HepG2 (cell line): ENCODE results near the gene CTDSP2. TPM values are rescaled to one million over a fixed set of nuclear protein-coding genes. Genes with fewer than 3 reads are reported as not detected.

Experiments
- ATAC-seq: fragments of 200-7000 bp; cut with Tn5 transposase; 3 replicates; pipeline ENCODE4 v1.9.1; 2020; ENCODE audit warnings: mild to moderate bottlenecking, moderate library complexity
- BruUV-seq: library from RNA; stranded (reverse); fragments of 400-500 nt; replicated peaks from 2 replicates; lab custom pipeline; 2021; lab: Mats Ljungman, UMichigan
- CTCF ChIA-PET: fragments of 300-600 bp; formaldehyde crosslinking; extraction: SDS; loops from one replicate; lab custom pipeline; 2021; ENCODE audit warnings: low total read pairs, inconsistent platforms, low intra/inter-chr PET ratio; lab: Yijun Ruan, JAX
- POLR2A ChIA-PET: fragments of 350-600 bp; sonication (Branson Sonifier 250); formaldehyde crosslinking; loops from one replicate; lab custom pipeline; 2020; ENCODE audit warnings: antibody characterized with exemption, inconsistent platforms; lab: Yijun Ruan, JAX
- DNase-seq: peaks from one replicate; pipeline ENCODE4 v3.0.0-alpha.2; 2015; ENCODE audit warnings: low spot score
- FAIRE-seq: peaks from 3 replicates; lab custom pipeline; 2011; peaks lifted over from hg19 to GRCh38; lab: Jason Lieb, UNC
- H2AFZ ChIP-seq: one replicate; pipeline ENCODE4 v1.6.1; 2011; ENCODE audit warnings: low read length, inconsistent platforms
- H3K27ac ChIP-seq: fragments of 300-600 bp; 3 replicates; pipeline ENCODE4 v1.8.0; 2011; ENCODE audit warnings: mixed run types, mild to moderate bottlenecking, mixed read lengths, low read length, inconsistent platforms; ENCODE audit not compliant: insufficient read depth; ENCODE audit errors: extremely low read length
- H3K27me3 ChIP-seq, 2 experiments: fragments of 200-600 bp in 1 of 2; 2 replicates in 1 of 2; 3 replicates in 1 of 2; pipeline versions ENCODE4 v1.6.0 to v1.8.0; 2011; ENCODE audit warnings: low read length in 2 of 2, mild to moderate bottlenecking in 2 of 2, moderate library complexity in 2 of 2, inconsistent platforms in 1 of 2; ENCODE audit not compliant: insufficient read depth in 2 of 2, control insufficient read depth in 1 of 2
- H3K36me3 ChIP-seq, 2 experiments: fragments of 200-600 bp in 1 of 2; replicated peaks in 1 of 2; 2 replicates in 1 of 2; 3 replicates in 1 of 2; pipeline versions ENCODE4 v1.5.1 to v1.8.0; 2011; ENCODE audit warnings: low read length in 2 of 2, inconsistent platforms in 1 of 2; ENCODE audit not compliant: insufficient read depth in 2 of 2, control insufficient read depth in 1 of 2
- H3K4me1 ChIP-seq: 2 replicates; pipeline ENCODE4 v1.5.1; 2012; ENCODE audit warnings: low read length, inconsistent platforms; ENCODE audit not compliant: insufficient read depth
- H3K4me2 ChIP-seq: 2 replicates; pipeline ENCODE4 v1.6.0; 2011; ENCODE audit warnings: low read depth, low read length, inconsistent platforms
- H3K4me3 ChIP-seq, 3 experiments: fragments of 200-600 bp in 1 of 3; sonication (generic), shearing (Covaris generic) in 1 of 3; replicated peaks in 1 of 3; 2 replicates each; pipeline ENCODE4 v1.5.1; 2011 to 2016; ENCODE audit warnings: low read length in 3 of 3, inconsistent platforms in 2 of 3, low read depth in 2 of 3, mild to moderate bottlenecking in 2 of 3, control low read depth in 1 of 3, mixed read lengths in 1 of 3; ENCODE audit not compliant: insufficient read depth in 1 of 3
- H3K79me2 ChIP-seq: one replicate; pipeline ENCODE4 v1.6.1; 2011; ENCODE audit warnings: low read length, inconsistent platforms; ENCODE audit not compliant: insufficient read depth
- H3K9ac ChIP-seq: 2 replicates; pipeline ENCODE4 v1.6.0; 2011; ENCODE audit warnings: mild to moderate bottlenecking, low read depth, low read length, inconsistent platforms; ENCODE audit not compliant: insufficient read depth
- H3K9me3 ChIP-seq: 2 replicates; pipeline ENCODE4 v1.5.1; 2012; ENCODE audit warnings: mild to moderate bottlenecking, low read length
- H4K20me1 ChIP-seq: 2 replicates; pipeline ENCODE4 v1.6.0; 2011; ENCODE audit warnings: inconsistent platforms, mild to moderate bottlenecking, low read length, moderate library complexity; ENCODE audit not compliant: insufficient read depth
- GPN1 ChIP-seq: sonication (generic); formaldehyde crosslinking; IDR thresholded peaks from 2 replicates; pipeline ENCODE4 v1.5.1; 2020; ENCODE audit warnings: missing genetic modification reagents, borderline replicate concordance
- MEIS2 ChIP-seq: sonication (generic); formaldehyde crosslinking; IDR thresholded peaks from 2 replicates; pipeline ENCODE4 v1.9.0; 2021; ENCODE audit warnings: mild to moderate bottlenecking, missing genetic modification reagents
- MLLT10 ChIP-seq: sonication (generic); formaldehyde crosslinking; IDR thresholded peaks from 2 replicates; pipeline ENCODE4 v1.4.0; 2020; ENCODE audit warnings: missing genetic modification reagents
- NR1H2 ChIP-seq: sonication (generic); formaldehyde crosslinking; IDR thresholded peaks from 2 replicates; pipeline ENCODE4 v1.8.1; 2022; ENCODE audit warnings: low read depth, missing genetic modification reagents, borderline replicate concordance
- RORA ChIP-seq: sonication (generic); formaldehyde crosslinking; IDR thresholded peaks from 2 replicates; pipeline ENCODE4 v1.5.0; 2020; ENCODE audit warnings: mild to moderate bottlenecking, missing genetic modification reagents, moderate library complexity
- SRF ChIP-seq: IDR thresholded peaks from 2 replicates; pipeline ENCODE4 v1.6.1; 2011; ENCODE audit warnings: mild to moderate bottlenecking, low read depth, low read length, moderate library complexity
- ZNF574 ChIP-seq: sonication (generic); formaldehyde crosslinking; IDR thresholded peaks from 2 replicates; pipeline ENCODE4 v1.4.0; 2020; ENCODE audit warnings: missing genetic modification reagents
- ZNF772 ChIP-seq: sonication (generic); formaldehyde crosslinking; IDR thresholded peaks from 2 replicates; pipeline ENCODE4 v1.5.0; 2020; ENCODE audit warnings: mild to moderate bottlenecking, missing genetic modification reagents
- in situ Hi-C: cut with HindIII; loops from 2 replicates; pipeline ENCODE4 v1.10.0; 2017; ENCODE audit warnings: low pct_unique_long_range_greater_than_20kb; ENCODE audit not compliant: extremely low pct_ligation_motif_present
- intact Hi-C: fragments of 100-400 bp; cut with micrococcal nuclease; formaldehyde crosslinking; loops from one replicate; pipeline ENCODE4 v1.10.0; 2022; ENCODE audit not compliant: unreplicated experiment
- polyA plus RNA-seq, 8 experiments: library from polyadenylated mRNA; depleted of rRNA in 3 of 8; stranded (reverse) in 7 of 8; unstranded in 1 of 8; fragments of >200 nt; fragmentation: Illumina TruSeq in 4 of 8; extraction: Trizol in 4 of 8; gene quantifications; 2 replicates each; pipeline versions ENCODE4 v1.2.1 to v1.2.3, GENCODE V29; 2011 to 2016; ENCODE audit warnings: low read depth in 4 of 8, missing spikeins in 1 of 8, mixed read lengths in 1 of 8; ENCODE audit not compliant: insufficient read depth in 1 of 8
- total RNA-seq, 5 experiments: library from RNA; depleted of rRNA; stranded (reverse); fragments of >200 nt; fragmentation: Illumina TruSeq; extraction: Trizol; gene quantifications; 2 replicates each; pipeline ENCODE4 v1.2.3, GENCODE V29; 2016; ENCODE audit warnings: low read depth in 1 of 5

CTDSP2 gene
- total and polyA plus RNA-seq, 2 of the 13 experiments (the other 11 are each of a cell fraction or from before 2014, with no cell fraction given): 38.1 to 82.5 TPM

- TF ChIP-seq MLLT10: no peak
- TF ChIP-seq NR1H2 (CRISPR knock-in tag): no peak
- no peak for TF ChIP-seq ZNF574 (CRISPR knock-in tag)
Observed at GRCh38 chr12:57883057-57883456, 36.5 kb upstream of the CTDSP2 start (continued).

GRCh38 chr12:57882575-57882974 lies 36.0 kb upstream of the CTDSP2 start:
- H3K9me3 ChIP-seq: peaks cover 3% of the 10 kb centered on the region; the same call in 1 of the 2 replicates
- no peak overlapping the region for H3K27ac ChIP-seq
- in situ Hi-C loops (no loop called here), intact Hi-C loops (no loop called here)
- H3K36me3 ChIP-seq: no peaks in the 10 kb centered on the region
- no peak for ATAC-seq
- no peaks in the 10 kb centered on the region for H3K79me2 ChIP-seq
- ChIA-PET CTCF (no interaction called here), POLR2A (interaction anchor here (1.4 kb wide), 1 partner anchor 11 kb away, joined by 3 read pairs; no protein-coding TSS in a partner anchor)
- TF ChIP-seq ZNF772 (CRISPR knock-in tag) (no peak), MEIS2 (no peak), RORA (CRISPR knock-in tag) (no peak), SRF (no peak), GPN1 (CRISPR knock-in tag) (no peak)
- FAIRE-seq: no peak
- BruUV-seq: no TSS peak
- no peaks in the 10 kb centered on the region for H3K4me1 ChIP-seq
- no peak for DNase-seq
- peaks cover 1 to 4% of the 10 kb centered on the region in 2 experiments; a peak in 2 of 5 replicates for H3K27me3 ChIP-seq
- H3K9ac ChIP-seq: no peak overlapping the region
- no peaks in the 10 kb centered on the region for H4K20me1 ChIP-seq
- H3K4me3 ChIP-seq: no peak overlapping the region
- no peak overlapping the region for H2AFZ ChIP-seq
- no peak overlapping the region for H3K4me2 ChIP-seq
